B cell (primary cell): Measurements from ENCODE around the gene NPAS3. TPM values are rescaled to one million over a fixed set of nuclear protein-coding genes. Genes with fewer than 3 reads are reported as not detected.

Source experiments
- ATAC-seq: fragments of 200-7000 bp; cut with Tn5 transposase; one replicate; pipeline ENCODE4 v1.10.0; 2021; ENCODE audit warnings: low read depth, mild to moderate bottlenecking, moderate number of reproducible peaks, moderate library complexity
- CTCF ChIA-PET: fragments of 350-600 bp; sonication (Branson Sonifier 250); formaldehyde crosslinking; loops from one replicate; lab custom pipeline; 2021; ENCODE audit warnings: antibody characterized with exemption, inconsistent platforms; lab: Charles Lee
- POLR2A ChIA-PET: fragments of 350-600 bp; sonication (Branson Sonifier 250); formaldehyde crosslinking; loops from one replicate; lab custom pipeline; 2021; ENCODE audit warnings: antibody characterized with exemption; lab: Charles Lee
- DNase-seq: peaks from one replicate; pipeline ENCODE4 v3.0.0; 2013
- H2AFZ ChIP-seq: 2 replicates; pipeline ENCODE4 v1.6.1; 2012; ENCODE audit warnings: mild to moderate bottlenecking, low read depth, low read length; ENCODE audit not compliant: insufficient read depth, poor library complexity, severe bottlenecking
- H3K27ac ChIP-seq, 2 donors: 1 replicate in 1 of 2; 2 replicates in 1 of 2; pipeline ENCODE4 v1.5.1; 2012 to 2013; ENCODE audit warnings: low read length in 2 of 2, mild to moderate bottlenecking in 2 of 2, moderate library complexity in 1 of 2
- H3K27me3 ChIP-seq, 4 experiments: fragments of 200-600 bp in 1 of 4; sonication (generic) in 1 of 4; replicated peaks in 1 of 4; 1 replicate in 2 of 4; 2 replicates in 2 of 4; pipeline versions ENCODE4 v1.6.1 to v1.7.0; 2013 to 2016; ENCODE audit warnings: low read length in 3 of 4, mild to moderate bottlenecking in 2 of 4, mixed read lengths in 1 of 4, moderate library complexity in 1 of 4; ENCODE audit not compliant: insufficient read depth in 4 of 4, control insufficient read depth in 3 of 4; ENCODE audit errors: control extremely low read depth in 1 of 4
- H3K36me3 ChIP-seq, 2 experiments: replicated peaks in 1 of 2; 1 replicate in 1 of 2; 2 replicates in 1 of 2; pipeline versions ENCODE4 v1.6.1 to v1.7.1; 2013; ENCODE audit warnings: low read length in 1 of 2; ENCODE audit not compliant: insufficient read depth in 2 of 2, control insufficient read depth in 1 of 2; ENCODE audit errors: control extremely low read depth in 1 of 2, extremely low read depth in 1 of 2
- H3K4me1 ChIP-seq, 2 donors: fragments of 200-600 bp in 1 of 2; sonication (generic) in 1 of 2; 1 replicate in 1 of 2; 2 replicates in 1 of 2; pipeline versions ENCODE4 v1.5.1 to v1.6.1; 2013 to 2017; ENCODE audit warnings: low read length in 2 of 2; ENCODE audit not compliant: control insufficient read depth in 2 of 2, insufficient read depth in 2 of 2
- H3K4me2 ChIP-seq: replicated peaks from 2 replicates; pipeline ENCODE3; 2012; ENCODE audit warnings: mild to moderate bottlenecking, low read depth, low read length; ENCODE audit not compliant: poor library complexity, severe bottlenecking
- H3K4me3 ChIP-seq, 5 experiments: fragments of 200-600 bp in 1 of 5; sonication (generic) in 1 of 5; 1 replicate in 3 of 5; 2 replicates in 2 of 5; pipeline versions ENCODE4 v1.5.1 to v1.7.0; 2011 to 2016; ENCODE audit warnings: low read length in 4 of 5, mild to moderate bottlenecking in 4 of 5, low read depth in 2 of 5, control low read depth in 1 of 5, moderate library complexity in 1 of 5; ENCODE audit not compliant: insufficient read depth in 1 of 5; ENCODE audit errors: control extremely low read depth in 1 of 5, extremely low read depth in 1 of 5
- H3K79me2 ChIP-seq: fragments of 200-600 bp; sonication (generic); one replicate; pipeline ENCODE4 v1.6.0; 2016; ENCODE audit warnings: low read length; ENCODE audit not compliant: control insufficient read depth, insufficient read depth
- H3K9ac ChIP-seq: fragments of 200-600 bp; sonication (generic); 2 replicates; pipeline ENCODE4 v1.6.1; 2017; ENCODE audit warnings: mild to moderate bottlenecking, low read length, moderate library complexity
- H3K9me3 ChIP-seq, 3 donors: one replicate each; pipeline versions ENCODE4 v1.6.1 to v1.7.1; 2013; ENCODE audit warnings: low read length in 2 of 3; ENCODE audit not compliant: control insufficient read depth in 2 of 3, insufficient read depth in 1 of 3; ENCODE audit errors: control extremely low read depth in 1 of 3
- H4K20me1 ChIP-seq: 2 replicates; pipeline ENCODE4 v1.6.0; 2012; ENCODE audit warnings: mild to moderate bottlenecking, low read length; ENCODE audit not compliant: insufficient read depth, control insufficient read depth, poor library complexity, severe bottlenecking
- H3K27ac Mint-ChIP-seq: one replicate; pipeline ENCODE4 v1.8.0; 2021; ENCODE audit warnings: mixed read lengths
- H3K27me3 Mint-ChIP-seq: one replicate; pipeline ENCODE4 v1.8.0; 2021; ENCODE audit warnings: mixed read lengths
- H3K4me1 Mint-ChIP-seq: one replicate; pipeline ENCODE4 v1.8.0; 2021; ENCODE audit warnings: mixed read lengths
- H3K4me3 Mint-ChIP-seq: one replicate; pipeline ENCODE4 v1.8.0; 2021; ENCODE audit warnings: mixed read lengths
- H3K9me3 Mint-ChIP-seq: one replicate; pipeline ENCODE4 v1.8.0; 2022; ENCODE audit warnings: mixed read lengths; ENCODE audit not compliant: insufficient read depth
- EZH2 ChIP-seq: IDR thresholded peaks from 2 replicates; pipeline ENCODE4 v1.6.1; 2012; ENCODE audit warnings: borderline replicate concordance, low read depth, mild to moderate bottlenecking, moderate library complexity, low read length; ENCODE audit not compliant: insufficient read depth, poor library complexity, severe bottlenecking
- WGBS: methylation state at CpG from one replicate; pipeline ENCODE4 v1.1.5; 2013; ENCODE audit warnings: missing lambda C conversion rate; ENCODE audit not compliant: insufficient coverage; 5-methylcytosine and 5-hydroxymethylcytosine counted together
- intact Hi-C: fragments of 100-400 bp; cut with micrococcal nuclease; formaldehyde crosslinking; loops from one replicate; pipeline ENCODE4 v1.10.0; 2022
- polyA plus RNA-seq: library from polyadenylated mRNA; depleted of rRNA; stranded (reverse); fragments of >200 nt; gene quantifications from 2 replicates; pipeline ENCODE4 v1.2.3, GENCODE V29; 2012
- total RNA-seq, 2 donors: library from RNA; stranded (reverse); fragments of 120-200 nt in 1 of 2; gene quantifications; 1 replicate in 1 of 2; 2 replicates in 1 of 2; pipeline versions ENCODE4 v1.2.3 to v1.2.4, GENCODE V29; 2013 to 2022
- TF ChIP-seq, protein P1 (sequence below): fragments of 200-600 bp; IDR thresholded peaks from one replicate; pipeline ENCODE4 v1.8.0; 2022; ENCODE audit warnings: antibody characterized with exemption, mild to moderate bottlenecking

NPAS3 gene
- total and polyA plus RNA-seq, 2 donors (not counting 1 experiment from before 2014, with no cell fraction given): not detected

DNA sequence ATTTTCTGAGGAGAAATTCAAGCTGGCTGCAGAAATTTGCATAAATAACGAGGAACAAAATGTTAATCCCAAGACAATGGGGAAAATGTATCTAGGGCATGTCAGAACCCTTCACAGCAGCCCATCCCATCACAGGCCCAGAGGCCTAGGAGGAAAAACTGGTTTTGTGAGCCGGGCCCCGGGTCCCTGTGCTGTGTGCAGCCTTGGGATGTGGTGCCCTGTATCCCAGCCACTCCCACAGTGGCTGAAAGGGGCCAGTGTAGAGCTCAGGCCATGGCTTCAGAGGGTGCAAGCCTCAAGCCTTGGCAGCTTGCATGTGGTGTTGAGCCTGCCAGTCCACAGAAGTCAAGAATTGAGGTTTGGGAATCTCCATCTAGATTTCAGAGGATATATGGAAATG, 57.7 kb downstream of the NPAS3 start:
- no peak for TF ChIP-seq EZH2
- TF ChIP-seq, protein P1, sequence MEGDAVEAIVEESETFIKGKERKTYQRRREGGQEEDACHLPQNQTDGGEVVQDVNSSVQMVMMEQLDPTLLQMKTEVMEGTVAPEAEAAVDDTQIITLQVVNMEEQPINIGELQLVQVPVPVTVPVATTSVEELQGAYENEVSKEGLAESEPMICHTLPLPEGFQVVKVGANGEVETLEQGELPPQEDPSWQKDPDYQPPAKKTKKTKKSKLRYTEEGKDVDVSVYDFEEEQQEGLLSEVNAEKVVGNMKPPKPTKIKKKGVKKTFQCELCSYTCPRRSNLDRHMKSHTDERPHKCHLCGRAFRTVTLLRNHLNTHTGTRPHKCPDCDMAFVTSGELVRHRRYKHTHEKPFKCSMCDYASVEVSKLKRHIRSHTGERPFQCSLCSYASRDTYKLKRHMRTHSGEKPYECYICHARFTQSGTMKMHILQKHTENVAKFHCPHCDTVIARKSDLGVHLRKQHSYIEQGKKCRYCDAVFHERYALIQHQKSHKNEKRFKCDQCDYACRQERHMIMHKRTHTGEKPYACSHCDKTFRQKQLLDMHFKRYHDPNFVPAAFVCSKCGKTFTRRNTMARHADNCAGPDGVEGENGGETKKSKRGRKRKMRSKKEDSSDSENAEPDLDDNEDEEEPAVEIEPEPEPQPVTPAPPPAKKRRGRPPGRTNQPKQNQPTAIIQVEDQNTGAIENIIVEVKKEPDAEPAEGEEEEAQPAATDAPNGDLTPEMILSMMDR: no peak
- intact Hi-C loops: no loop called here
- H3K79me2 ChIP-seq: no peaks in the 10 kb centered on the region
- no peaks in the 10 kb centered on the region for H3K27me3 ChIP-seq
- ChIA-PET CTCF (no interaction called here), POLR2A (no interaction called here)
- no peak overlapping the region for H3K4me2 ChIP-seq
- Mint-ChIP-seq H3K27me3 (no peaks in the 10 kb centered on the region), H3K9me3 (peaks cover 2% of the 10 kb centered on the region), H3K4me3 (no peak overlapping the region), H3K4me1 (no peaks in the 10 kb centered on the region), H3K27ac (no peak overlapping the region)
- no peaks in the 10 kb centered on the region for H3K4me1 ChIP-seq
- ATAC-seq (no peak), DNase-seq (no peak)
- no peak overlapping the region for H3K4me3 ChIP-seq
- no peaks in the 10 kb centered on the region for H4K20me1 ChIP-seq
- no peak overlapping the region for H3K9ac ChIP-seq
- WGBS: 82% methylated on average over 2 of the region's 3 CpGs
- peaks cover 0 to 14% (median 1%) of the 10 kb centered on the region in 3 donors for H3K9me3 ChIP-seq
- no peak overlapping the region for H3K27ac ChIP-seq
- no peaks in the 10 kb centered on the region for H3K36me3 ChIP-seq
- H2AFZ ChIP-seq: no peak overlapping the region

- H3K9me3 ChIP-seq: peaks cover 0 to 14% (median 1%) of the 10 kb centered on the region in 3 donors
- no peak overlapping the region for H2AFZ ChIP-seq
- H3K79me2 ChIP-seq: no peaks in the 10 kb centered on the region
- TF ChIP-seq EZH2: no peak
- TF ChIP-seq, protein P1: no peak
- Mint-ChIP-seq H3K27ac (no peak overlapping the region), H3K27me3 (no peaks in the 10 kb centered on the region), H3K9me3 (peaks cover 2% of the 10 kb centered on the region), H3K4me1 (no peaks in the 10 kb centered on the region), H3K4me3 (no peak overlapping the region)
- no peaks in the 10 kb centered on the region for H3K27me3 ChIP-seq
- intact Hi-C loops: no loop called here
- H3K27ac ChIP-seq: no peak overlapping the region
- ChIA-PET CTCF (no interaction called here), POLR2A (no interaction called here)
- no peak overlapping the region for H3K4me2 ChIP-seq
- H3K4me3 ChIP-seq: no peak overlapping the region
- DNase-seq (no peak), ATAC-seq (no peak)
- no peaks in the 10 kb centered on the region for H3K4me1 ChIP-seq
- no peaks in the 10 kb centered on the region for H3K36me3 ChIP-seq
- no peaks in the 10 kb centered on the region for H4K20me1 ChIP-seq
- no peak overlapping the region for H3K9ac ChIP-seq
Observed at GRCh38 chr14:32998433-32998832, 59.8 kb downstream of the NPAS3 start.
